LHCN-M2 (cell line): Measurements from ENCODE around the gene XXYLT1. TPM values are rescaled to one million over a fixed set of nuclear protein-coding genes. Genes with fewer than 3 reads are reported as not detected.

ENCODE experiments used
- DNase-seq: peaks from one replicate; pipeline ENCODE4 v3.0.0-alpha.2; 2012; ENCODE audit warnings: low read depth
- total RNA-seq: library from RNA; depleted of rRNA; stranded (reverse); fragments of >200 nt; gene quantifications from 2 replicates; pipeline ENCODE4 v1.2.3, GENCODE V29; 2014

Gene XXYLT1
- total RNA-seq, 1 experiment from 2014 or later, result 19.2 TPM

- no peak for DNase-seq
Measured at GRCh38 chr3:195078891-195079440, 192.0 kb downstream of the XXYLT1 start.

GRCh38 chr3:195077611-195078540, 193.1 kb downstream of the XXYLT1 start:
- DNase-seq, result no peak

- no peak for DNase-seq
Measured at GRCh38 chr3:195076981-195077610, 193.9 kb downstream of the XXYLT1 start.

GRCh38 chr3:195075941-195076875, 194.8 kb downstream of the XXYLT1 start:
- DNase-seq, result no peak

- DNase-seq, result peak; percentile 39
Measured at GRCh38 chr3:195075199-195075940, 195.6 kb downstream of the XXYLT1 start.

GRCh38 chr3:195073866-195074860, 196.8 kb downstream of the XXYLT1 start:
- DNase-seq, result no peak

GRCh38 chr3:195072916-195073564, 197.9 kb downstream of the XXYLT1 start:
- no peak for DNase-seq

GRCh38 chr3:195071916-195072820, 198.8 kb downstream of the XXYLT1 start:
- no peak for DNase-seq

GRCh38 chr3:195071011-195071728, 199.8 kb downstream of the XXYLT1 start:
- DNase-seq, result no peak

GRCh38 chr3:195070336-195070735, 200.6 kb downstream of the XXYLT1 start:
- DNase-seq, result no peak

GRCh38 chr3:195069501-195070251, 201.3 kb downstream of the XXYLT1 start:
- no peak for DNase-seq

- peak; percentile 20 for DNase-seq
Measured at GRCh38 chr3:195068084-195069080, 202.6 kb downstream of the XXYLT1 start.

GRCh38 chr3:195066441-195066841, 204.5 kb downstream of the XXYLT1 start:
- DNase-seq, result no peak

GRCh38 chr3:195065864-195066185, 205.1 kb downstream of the XXYLT1 start:
- no peak for DNase-seq

- no peak for DNase-seq
Measured at GRCh38 chr3:195065142-195065863, 205.7 kb downstream of the XXYLT1 start.
